ENCODE data around the gene HTRA1.

HTRA1 gene

GRCh38 chr10:122550427-122550826 is 89.1 kb downstream of the HTRA1 start:
- Mint-ChIP-seq H3K27ac (no peak overlapping the region), H3K9me3 (no peaks in the 10 kb centered on the region), H3K4me3 (no peak overlapping the region), H3K36me3 (ENCODE audit: low read depth) (no peaks in the 10 kb centered on the region), H3K4me1 (peaks cover 8% of the 10 kb centered on the region), H3K27me3 (no peaks in the 10 kb centered on the region)
- DNase-seq = no peak
- ATAC-seq = no peak

- no peak overlapping the region for H3K27ac Mint-ChIP-seq
- no peak for DNase-seq
- H3K4me1 Mint-ChIP-seq = peaks cover 8% of the 10 kb centered on the region
- no peak overlapping the region for H3K4me3 Mint-ChIP-seq
- no peaks in the 10 kb centered on the region for H3K9me3 Mint-ChIP-seq
- no peak for ATAC-seq
- H3K36me3 Mint-ChIP-seq (ENCODE audit: low read depth) = no peaks in the 10 kb centered on the region
- peaks cover under 1% of the 10 kb centered on the region for H3K27me3 Mint-ChIP-seq
Measured at GRCh38 chr10:122550983-122551382, 89.6 kb downstream of the HTRA1 start.

GRCh38 chr10:122551450-122551849 is 90.1 kb downstream of the HTRA1 start:
- ATAC-seq = peak; percentile 68

DNA sequence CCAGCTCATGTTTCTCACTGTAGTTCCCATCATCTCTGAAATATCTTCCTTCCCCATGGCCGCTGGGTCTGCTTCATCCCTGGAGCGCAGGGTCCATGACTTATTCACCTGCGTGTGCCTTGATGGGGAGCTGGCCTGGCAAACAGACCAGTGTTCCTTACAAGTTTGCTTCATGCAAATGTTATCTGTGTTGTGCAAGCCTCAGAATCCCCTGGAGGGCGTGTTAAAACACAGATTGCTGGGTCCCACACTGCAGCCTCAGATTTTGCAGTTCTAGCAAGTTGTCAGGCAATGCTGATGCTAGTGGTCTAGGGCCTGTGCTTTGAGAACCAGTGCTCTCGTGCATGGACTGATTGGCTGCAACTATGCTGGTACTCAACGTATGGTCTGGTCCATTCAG is 92.0 kb downstream of the HTRA1 start:
- ATAC-seq = no peak
- H3K4me1 Mint-ChIP-seq = peaks cover 12% of the 10 kb centered on the region
- H3K27me3 Mint-ChIP-seq = peaks cover 4% of the 10 kb centered on the region
- no peaks in the 10 kb centered on the region for H3K36me3 Mint-ChIP-seq (ENCODE audit: low read depth)
- H3K4me3 Mint-ChIP-seq = no peak overlapping the region
- DNase-seq = no peak
- no peak overlapping the region for H3K27ac Mint-ChIP-seq
- H3K9me3 Mint-ChIP-seq = no peaks in the 10 kb centered on the region

More at GRCh38 chr10:122551450-122551849, 90.1 kb downstream of the HTRA1 start:
- Mint-ChIP-seq H3K27ac (no peak overlapping the region), H3K4me1 (peaks cover 8% of the 10 kb centered on the region), H3K36me3 (ENCODE audit: low read depth) (no peaks in the 10 kb centered on the region), H3K4me3 (no peak overlapping the region), H3K27me3 (peaks cover 4% of the 10 kb centered on the region), H3K9me3 (no peaks in the 10 kb centered on the region)
- DNase-seq = peak; percentile 39

GRCh38 chr10:122554131-122555036 is 93.0 kb downstream of the HTRA1 start:
- Mint-ChIP-seq H3K36me3 (ENCODE audit: low read depth) (no peaks in the 10 kb centered on the region), H3K27ac (no peak overlapping the region)
- no peak for DNase-seq

DNA sequence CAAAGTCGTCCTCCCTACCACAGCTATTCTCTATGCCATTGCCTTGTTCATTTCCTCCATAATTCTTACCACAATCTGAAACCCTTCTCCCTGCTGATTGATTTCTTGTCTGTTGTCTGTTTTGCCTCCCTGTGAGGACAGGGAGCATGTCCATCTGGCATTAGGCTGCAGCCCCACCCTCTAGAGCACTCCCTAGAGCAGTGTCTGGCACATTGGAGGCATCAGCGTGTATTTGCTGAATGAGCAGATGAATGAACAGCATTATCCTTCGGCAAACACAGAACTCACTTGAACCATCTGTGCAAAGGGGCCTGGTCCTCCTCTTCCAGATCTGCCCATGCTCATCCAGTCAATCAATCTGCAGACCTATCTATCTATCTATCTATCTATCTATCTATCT is 94.1 kb downstream of the HTRA1 start:
- Mint-ChIP-seq H3K36me3 (ENCODE audit: low read depth) (no peaks in the 10 kb centered on the region), H3K9me3 (no peaks in the 10 kb centered on the region), H3K27ac (no peak overlapping the region), H3K4me1 (peaks cover 23% of the 10 kb centered on the region), H3K27me3 (peaks cover 4% of the 10 kb centered on the region), H3K4me3 (no peak overlapping the region)
- DNase-seq (no peak), ATAC-seq (no peak)

More at GRCh38 chr10:122554131-122555036, 93.0 kb downstream of the HTRA1 start:
- Mint-ChIP-seq H3K9me3 (no peaks in the 10 kb centered on the region), H3K4me3 (no peak overlapping the region), H3K4me1 (peaks cover 22% of the 10 kb centered on the region), H3K27me3 (peaks cover 4% of the 10 kb centered on the region)
- ATAC-seq = no peak

DNA sequence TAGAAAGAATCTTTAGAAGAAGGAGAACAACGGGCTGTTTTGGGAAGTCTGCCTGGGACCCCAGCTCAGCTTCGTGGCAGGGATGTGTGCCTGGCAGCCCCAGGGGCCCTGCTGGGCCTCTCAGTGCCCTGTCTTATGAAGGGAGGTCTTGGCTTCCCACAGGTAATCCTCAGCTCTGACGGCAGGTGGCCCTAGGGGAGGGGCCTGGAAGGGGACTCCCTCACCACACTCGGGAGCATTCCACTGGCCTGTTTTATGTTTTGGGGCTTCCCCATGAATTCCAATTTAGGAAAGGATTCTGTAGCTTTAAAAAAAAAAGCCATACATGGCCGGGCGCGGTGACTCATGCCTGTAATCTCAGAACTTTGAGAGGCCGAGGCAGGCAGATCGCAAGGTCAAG is 96.2 kb downstream of the HTRA1 start:
- DNase-seq (no peak), ATAC-seq (no peak)
- H3K36me3 Mint-ChIP-seq (ENCODE audit: low read depth) = no peaks in the 10 kb centered on the region
- peaks cover 20% of the 10 kb centered on the region for H3K4me1 Mint-ChIP-seq
- no peak overlapping the region for H3K4me3 Mint-ChIP-seq
- H3K27me3 Mint-ChIP-seq = peaks cover 12% of the 10 kb centered on the region
- H3K27ac Mint-ChIP-seq = no peak overlapping the region
- H3K9me3 Mint-ChIP-seq = no peaks in the 10 kb centered on the region

- Mint-ChIP-seq H3K4me1 (peaks cover 20% of the 10 kb centered on the region), H3K27ac (no peak overlapping the region), H3K36me3 (ENCODE audit: low read depth) (no peaks in the 10 kb centered on the region), H3K4me3 (no peak overlapping the region), H3K9me3 (no peaks in the 10 kb centered on the region), H3K27me3 (peaks cover 15% of the 10 kb centered on the region)
- ATAC-seq (no peak), DNase-seq (no peak)
Measured at GRCh38 chr10:122558452-122558851, 97.1 kb downstream of the HTRA1 start.

GRCh38 chr10:122559228-122559627 is 97.9 kb downstream of the HTRA1 start:
- Mint-ChIP-seq H3K27me3 (peaks cover 15% of the 10 kb centered on the region), H3K27ac (no peak overlapping the region), H3K4me1 (peaks cover 20% of the 10 kb centered on the region), H3K4me3 (no peak overlapping the region), H3K9me3 (no peaks in the 10 kb centered on the region), H3K36me3 (ENCODE audit: low read depth) (no peaks in the 10 kb centered on the region)
- ATAC-seq = no peak
- DNase-seq = no peak

- Mint-ChIP-seq H3K4me3 (no peak within 1 kb of the TSS), H3K27me3 (peaks cover 17% of the 10 kb centered on the region), H3K36me3 (ENCODE audit: low read depth) (no peaks in the 10 kb centered on the region), H3K27ac (no peak within 1 kb of the TSS), H3K9me3 (no peaks in the 10 kb centered on the region), H3K4me1 (peaks cover 20% of the 10 kb centered on the region)
- ATAC-seq = no peak
- DNase-seq = no peak
Measured at GRCh38 chr10:122560279-122560804, 99.0 kb downstream of the HTRA1 start, which contains the start of gene DMBT1. DMBT1 (plus strand) TSS chr10:122560754; CDS start chr10:122560771, 17 bp downstream.

DNA sequence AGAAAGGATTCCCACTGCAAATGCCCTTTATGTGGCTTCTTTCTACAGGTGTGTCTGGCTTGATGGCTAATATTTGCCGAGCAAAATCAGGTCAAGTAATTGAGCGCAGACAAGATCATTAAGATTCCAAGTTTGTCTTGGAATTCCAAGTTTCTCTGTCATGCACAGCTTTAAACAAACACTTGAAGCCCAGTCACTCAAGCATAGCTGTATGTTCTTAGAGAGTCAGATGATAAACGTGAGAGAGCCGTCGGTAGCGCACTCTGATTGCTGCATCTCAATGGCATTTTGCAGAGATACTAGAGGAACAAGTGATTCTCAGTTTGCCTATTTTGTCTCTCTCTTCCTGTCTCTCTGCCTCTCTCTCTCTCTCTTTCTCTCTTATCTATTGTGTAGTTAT is 99.9 kb downstream of the HTRA1 start:
- Mint-ChIP-seq H3K27me3 (peaks cover 18% of the 10 kb centered on the region), H3K4me1 (peaks cover 22% of the 10 kb centered on the region), H3K27ac (no peak overlapping the region)

GRCh38 chr10:122561792-122562191 is 100.4 kb downstream of the HTRA1 start:
- Mint-ChIP-seq H3K27ac (no peak overlapping the region), H3K36me3 (ENCODE audit: low read depth) (no peaks in the 10 kb centered on the region), H3K9me3 (no peaks in the 10 kb centered on the region), H3K4me1 (peaks cover 22% of the 10 kb centered on the region), H3K4me3 (no peak overlapping the region), H3K27me3 (peaks cover 17% of the 10 kb centered on the region)
- no peak for DNase-seq
- ATAC-seq = no peak

More for the DNA sequence above, 99.9 kb downstream of the HTRA1 start:
- H3K9me3 Mint-ChIP-seq = no peaks in the 10 kb centered on the region
- H3K4me3 Mint-ChIP-seq = no peak overlapping the region
- ATAC-seq (no peak), DNase-seq (no peak)
- H3K36me3 Mint-ChIP-seq (ENCODE audit: low read depth) = no peaks in the 10 kb centered on the region

All from activated naive CD8-positive, alpha-beta T cell treated with anti-CD3 and anti-CD28 coated beads, Interleukin-2, amount 50 U/mL, for 24 hours (primary cell).